ENCODE results near the gene RELCH. TPM values are rescaled to one million over a fixed set of nuclear protein-coding genes. Genes with fewer than 3 reads are reported as not detected.

Gene RELCH
- polyA plus RNA-seq, 2 of the 4 experiments (the other 2 are of a cell fraction), result 13.5 to 17.5 TPM

DNA sequence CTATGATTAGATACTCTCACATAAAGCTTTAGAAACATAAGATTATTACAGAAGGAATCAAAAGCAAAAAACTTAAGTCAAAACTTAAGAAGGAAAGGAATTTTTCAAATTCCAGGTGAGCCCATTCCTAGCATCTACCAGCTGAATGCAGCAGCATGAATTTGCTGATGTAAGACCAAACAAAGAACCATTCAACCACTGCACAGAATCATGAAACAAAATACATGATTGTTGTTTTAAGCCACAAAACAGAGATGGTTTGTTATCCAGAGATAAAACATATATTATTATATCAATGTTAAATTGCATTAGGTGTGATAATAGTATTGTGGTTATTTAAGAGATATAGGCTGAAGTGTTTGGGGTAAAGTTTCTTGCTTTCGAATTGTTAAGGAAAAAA lies 29.2 kb upstream of the RELCH start (continued):
- TF ChIP-seq CEBPB (IDR thresholded peaks at IDR 0.05) (no peak), MAFK (IDR thresholded peaks at IDR 0.05; ENCODE audit: partially characterized antibody) (no peak), EHMT2 (IDR thresholded peaks at IDR 0.05; ENCODE audit: low read depth) (no peak), HOXB5 (CRISPR knock-in tag; IDR thresholded peaks at IDR 0.05) (no peak), FOSL2 (IDR thresholded peaks at IDR 0.05) (no peak), FOSL2 (CRISPR knock-in tag; IDR thresholded peaks at IDR 0.05) (no peak), CBX8 (IDR thresholded peaks at IDR 0.05) (no peak), HDAC2 (IDR thresholded peaks at IDR 0.05) (no peak), MAZ (IDR thresholded peaks at IDR 0.05; ENCODE audit: borderline replicate concordance, low read depth, low read length) (no peak), PHF8 (IDR thresholded peaks at IDR 0.05; ENCODE audit: borderline replicate concordance, low read depth) (no peak), ZSCAN20 (CRISPR knock-in tag; IDR thresholded peaks at IDR 0.05) (no peak)
- TF ChIP-seq, protein P1, sequence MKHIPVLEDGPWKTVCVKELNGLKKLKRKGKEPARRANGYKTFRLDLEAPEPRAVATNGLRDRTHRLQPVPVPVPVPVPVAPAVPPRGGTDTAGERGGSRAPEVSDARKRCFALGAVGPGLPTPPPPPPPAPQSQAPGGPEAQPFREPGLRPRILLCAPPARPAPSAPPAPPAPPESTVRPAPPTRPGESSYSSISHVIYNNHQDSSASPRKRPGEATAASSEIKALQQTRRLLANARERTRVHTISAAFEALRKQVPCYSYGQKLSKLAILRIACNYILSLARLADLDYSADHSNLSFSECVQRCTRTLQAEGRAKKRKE (CRISPR knock-in tag; IDR thresholded peaks at IDR 0.05; ENCODE audit: low read depth), result no peak

DNA sequence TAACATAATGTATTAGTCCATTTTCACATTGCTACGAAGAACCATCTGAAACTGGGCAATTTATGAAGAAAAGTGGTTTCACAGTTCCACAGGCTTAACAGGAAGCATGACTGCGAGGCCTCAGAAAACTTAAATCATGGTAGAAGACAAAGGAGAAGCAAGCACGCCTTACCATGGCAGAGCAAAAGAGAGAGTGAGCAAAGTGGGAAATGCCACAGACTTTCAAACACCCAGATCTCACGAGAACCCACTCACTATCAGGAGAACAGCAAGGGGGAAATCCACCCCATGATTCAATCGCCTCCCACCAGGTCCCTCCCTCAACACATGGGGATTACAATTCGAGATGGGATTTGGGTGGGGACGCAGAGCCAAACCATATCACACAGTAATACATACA lies 22.7 kb upstream of the RELCH start:
- Histone ChIP-seq H3K4me2 (no peak overlapping the region), H3K9me3 (no peaks in the 10 kb centered on the region), H3K4me3 (no peak overlapping the region), H3K4me1 (no peaks in the 10 kb centered on the region), H3K27ac (no peak overlapping the region)
- 88% methylated on average over 7 of the region's 7 CpGs for WGBS (ENCODE audit: missing lambda C conversion rate)
- TF ChIP-seq CBX2 (IDR thresholded peaks at IDR 0.05; ENCODE audit: borderline replicate concordance, low read depth), result no peak
- TF ChIP-seq, protein P2, sequence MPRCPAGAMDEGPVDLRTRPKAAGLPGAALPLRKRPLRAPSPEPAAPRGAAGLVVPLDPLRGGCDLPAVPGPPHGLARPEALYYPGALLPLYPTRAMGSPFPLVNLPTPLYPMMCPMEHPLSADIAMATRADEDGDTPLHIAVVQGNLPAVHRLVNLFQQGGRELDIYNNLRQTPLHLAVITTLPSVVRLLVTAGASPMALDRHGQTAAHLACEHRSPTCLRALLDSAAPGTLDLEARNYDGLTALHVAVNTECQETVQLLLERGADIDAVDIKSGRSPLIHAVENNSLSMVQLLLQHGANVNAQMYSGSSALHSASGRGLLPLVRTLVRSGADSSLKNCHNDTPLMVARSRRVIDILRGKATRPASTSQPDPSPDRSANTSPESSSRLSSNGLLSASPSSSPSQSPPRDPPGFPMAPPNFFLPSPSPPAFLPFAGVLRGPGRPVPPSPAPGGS (IDR thresholded peaks at IDR 0.05), result no peak
- TF ChIP-seq, protein P3, sequence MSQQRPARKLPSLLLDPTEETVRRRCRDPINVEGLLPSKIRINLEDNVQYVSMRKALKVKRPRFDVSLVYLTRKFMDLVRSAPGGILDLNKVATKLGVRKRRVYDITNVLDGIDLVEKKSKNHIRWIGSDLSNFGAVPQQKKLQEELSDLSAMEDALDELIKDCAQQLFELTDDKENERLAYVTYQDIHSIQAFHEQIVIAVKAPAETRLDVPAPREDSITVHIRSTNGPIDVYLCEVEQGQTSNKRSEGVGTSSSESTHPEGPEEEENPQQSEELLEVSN (IDR thresholded peaks at IDR 0.05; ENCODE audit: borderline replicate concordance, low read depth), result no peak
- no peak for TF ChIP-seq FOXS1 (CRISPR knock-in tag; IDR thresholded peaks at IDR 0.05)
- TF ChIP-seq POLR2A (IDR thresholded peaks at IDR 0.05; ENCODE audit: low read length), result no peak
- TF ChIP-seq CHD2 (IDR thresholded peaks at IDR 0.05; ENCODE audit: low read length, partially characterized antibody), result no peak
- no peak for TF ChIP-seq EHMT2 (IDR thresholded peaks at IDR 0.05; ENCODE audit: low read depth)
- no peak for TF ChIP-seq RAD21 (conservative IDR thresholded peaks at IDR 0.05 in 1 of 2, IDR thresholded peaks at IDR 0.05 in 1 of 2)
- no peak for TF ChIP-seq HOXB13 (CRISPR knock-in tag; IDR thresholded peaks at IDR 0.05; ENCODE audit: low read depth)
- no peak for TF ChIP-seq RCOR1 (IDR thresholded peaks at IDR 0.05; ENCODE audit: low read depth, low read length)
- no peak for TF ChIP-seq CHD4 (IDR thresholded peaks at IDR 0.05; ENCODE audit: borderline replicate concordance)
- TF ChIP-seq HOXB5 (CRISPR knock-in tag; IDR thresholded peaks at IDR 0.05), result no peak
- DNase-seq (ENCODE audit: low read depth in 1 of 2, low spot score in 1 of 2) (no peak), ATAC-seq (no peak), FAIRE-seq (no peak)
- ChIA-PET CTCF (no interaction called here), POLR2A (no interaction called here)

DNA sequence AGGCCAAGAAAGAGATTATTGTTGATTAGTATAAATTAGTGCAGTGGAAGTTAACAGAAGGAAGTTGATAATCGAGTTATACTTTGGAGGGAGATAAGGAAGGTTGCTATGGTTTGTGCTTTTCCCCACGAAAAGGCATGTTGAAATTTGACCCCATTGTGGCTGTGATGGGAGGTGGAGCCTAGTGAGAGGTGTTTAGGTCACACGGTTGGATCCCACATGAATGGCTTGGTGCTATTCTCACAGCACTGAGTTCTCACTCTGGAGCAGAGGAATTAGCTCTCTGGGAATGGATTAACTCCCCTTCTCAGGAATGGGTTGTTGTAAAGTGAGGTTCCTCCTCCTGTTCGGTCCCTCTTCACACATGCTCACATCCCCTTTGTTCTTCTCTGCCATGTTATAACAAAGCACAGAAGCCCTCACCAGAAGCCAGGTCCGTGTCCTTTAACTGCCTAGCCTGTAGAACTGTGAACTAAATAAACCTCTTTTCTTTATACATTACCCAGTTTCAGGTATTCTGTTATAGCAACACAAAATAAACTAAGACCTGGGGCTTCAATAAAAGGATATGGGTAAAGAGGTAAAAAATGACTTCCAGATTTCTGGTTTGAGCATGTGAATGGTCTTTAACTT lies 22.1 kb upstream of the RELCH start:
- TF ChIP-seq POLR2AphosphoS2 (conservative IDR thresholded peaks at IDR 0.05; ENCODE audit: low read length) (no peak), MAFK (IDR thresholded peaks at IDR 0.05; ENCODE audit: partially characterized antibody) (no peak), TP53 (CRISPR knock-in tag; IDR thresholded peaks at IDR 0.05) (no peak), CHD4 (IDR thresholded peaks at IDR 0.05; ENCODE audit: borderline replicate concordance) (no peak), HOXB13 (CRISPR knock-in tag; IDR thresholded peaks at IDR 0.05; ENCODE audit: low read depth) (no peak), RCOR1 (IDR thresholded peaks at IDR 0.05; ENCODE audit: low read depth, low read length) (no peak), SREBF2 (IDR thresholded peaks at IDR 0.05) (no peak), FOSL2 (IDR thresholded peaks at IDR 0.05) (no peak), FOSL2 (CRISPR knock-in tag; IDR thresholded peaks at IDR 0.05) (no peak), CEBPB (IDR thresholded peaks at IDR 0.05) (no peak), BHLHE40 (IDR thresholded peaks at IDR 0.05; ENCODE audit: low read depth, low read length) (no peak)
- TF ChIP-seq, protein P4, sequence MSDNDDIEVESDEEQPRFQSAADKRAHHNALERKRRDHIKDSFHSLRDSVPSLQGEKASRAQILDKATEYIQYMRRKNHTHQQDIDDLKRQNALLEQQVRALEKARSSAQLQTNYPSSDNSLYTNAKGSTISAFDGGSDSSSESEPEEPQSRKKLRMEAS (IDR thresholded peaks at IDR 0.05), result no peak
- ATAC-seq, result no peak

More for the DNA sequence above, 22.1 kb upstream of the RELCH start:
- Histone ChIP-seq H3K4me3 (no peak overlapping the region), H3K4me2 (no peak overlapping the region), H3K27ac (no peak overlapping the region), H3K4me1 (no peaks in the 10 kb centered on the region), H3K9me3 (no peaks in the 10 kb centered on the region)
- WGBS (ENCODE audit: missing lambda C conversion rate), result 78% methylated on average over 5 of the region's 5 CpGs
- FAIRE-seq (no peak), DNase-seq (ENCODE audit: low read depth in 1 of 2, low spot score in 1 of 2) (no peak)
- POLR2A ChIA-PET, result interaction anchor here (0.8 kb wide), 1 partner anchor 22 kb away, joined by 5 read pairs; the partner anchor contains the start of genes PIGN and RELCH
- CTCF ChIA-PET, result interaction anchor here (1.8 kb wide), 1 partner anchor 34 kb away, joined by 4 read pairs; no protein-coding TSS in a partner anchor

All from A549 (cell line).